GM19238 (cell line): Measurements from ENCODE around the gene CHDH.

Experiments used
- DNase-seq: peaks from one replicate; pipeline ENCODE4 v3.0.0; 2011; ENCODE audit warnings: low spot score; ENCODE audit not compliant: insufficient read length

The CHDH gene

DNA sequence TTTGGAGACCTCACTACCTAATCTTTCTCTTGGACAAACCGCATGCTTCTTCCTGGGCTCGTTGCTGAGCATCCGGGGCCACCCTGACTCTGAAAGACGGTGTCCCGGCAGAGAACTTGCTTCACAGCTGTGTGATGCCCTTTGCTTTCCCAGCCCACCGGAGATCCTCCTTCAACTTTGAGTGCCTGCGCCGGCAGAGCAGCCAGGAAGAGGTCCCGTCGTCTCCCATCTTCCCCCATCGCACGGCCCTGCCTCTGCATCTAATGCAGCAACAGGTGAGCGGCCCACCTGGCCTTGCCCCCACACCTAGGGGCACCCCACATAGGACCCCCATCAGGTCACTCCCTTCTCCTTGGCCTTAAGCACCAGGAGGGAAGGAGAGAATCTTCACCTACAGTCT lies 37.7 kb downstream of the CHDH start:
- DNase-seq, result no peak

DNA sequence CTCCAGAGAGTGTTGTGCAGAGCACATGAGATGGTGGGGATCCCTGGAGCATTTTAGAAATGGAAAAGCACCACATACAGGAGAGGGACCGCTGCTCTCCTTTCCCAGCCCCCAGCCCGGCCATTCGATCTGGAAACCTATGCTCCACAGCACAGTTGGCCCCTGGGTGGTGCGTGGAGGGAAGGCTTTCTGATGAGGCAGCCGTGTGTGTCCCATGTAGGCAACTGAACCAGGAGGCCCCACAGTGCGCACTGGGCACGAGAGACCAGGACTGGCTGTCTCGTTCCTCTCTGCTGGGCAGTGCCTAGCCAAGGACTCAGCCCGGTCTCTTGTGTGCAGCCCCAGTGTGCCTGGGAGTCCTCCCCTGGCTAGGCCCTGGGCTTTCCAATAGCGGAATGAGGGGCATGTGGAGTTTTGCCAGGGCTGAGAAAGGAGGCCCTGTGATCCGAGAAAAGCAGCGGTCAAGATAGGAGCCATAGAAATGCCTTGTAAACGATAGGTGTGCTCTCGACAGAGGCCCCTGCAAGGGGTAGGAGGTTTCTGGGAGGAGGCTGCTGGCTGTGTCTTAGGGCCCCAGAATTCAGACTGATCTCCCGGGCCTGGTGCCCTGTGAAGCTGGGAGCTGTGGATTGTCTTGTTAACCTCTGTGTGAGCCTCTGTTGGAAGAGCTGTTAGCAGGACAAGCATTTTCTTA lies 39.0 kb downstream of the CHDH start:
- no peak for DNase-seq

DNA sequence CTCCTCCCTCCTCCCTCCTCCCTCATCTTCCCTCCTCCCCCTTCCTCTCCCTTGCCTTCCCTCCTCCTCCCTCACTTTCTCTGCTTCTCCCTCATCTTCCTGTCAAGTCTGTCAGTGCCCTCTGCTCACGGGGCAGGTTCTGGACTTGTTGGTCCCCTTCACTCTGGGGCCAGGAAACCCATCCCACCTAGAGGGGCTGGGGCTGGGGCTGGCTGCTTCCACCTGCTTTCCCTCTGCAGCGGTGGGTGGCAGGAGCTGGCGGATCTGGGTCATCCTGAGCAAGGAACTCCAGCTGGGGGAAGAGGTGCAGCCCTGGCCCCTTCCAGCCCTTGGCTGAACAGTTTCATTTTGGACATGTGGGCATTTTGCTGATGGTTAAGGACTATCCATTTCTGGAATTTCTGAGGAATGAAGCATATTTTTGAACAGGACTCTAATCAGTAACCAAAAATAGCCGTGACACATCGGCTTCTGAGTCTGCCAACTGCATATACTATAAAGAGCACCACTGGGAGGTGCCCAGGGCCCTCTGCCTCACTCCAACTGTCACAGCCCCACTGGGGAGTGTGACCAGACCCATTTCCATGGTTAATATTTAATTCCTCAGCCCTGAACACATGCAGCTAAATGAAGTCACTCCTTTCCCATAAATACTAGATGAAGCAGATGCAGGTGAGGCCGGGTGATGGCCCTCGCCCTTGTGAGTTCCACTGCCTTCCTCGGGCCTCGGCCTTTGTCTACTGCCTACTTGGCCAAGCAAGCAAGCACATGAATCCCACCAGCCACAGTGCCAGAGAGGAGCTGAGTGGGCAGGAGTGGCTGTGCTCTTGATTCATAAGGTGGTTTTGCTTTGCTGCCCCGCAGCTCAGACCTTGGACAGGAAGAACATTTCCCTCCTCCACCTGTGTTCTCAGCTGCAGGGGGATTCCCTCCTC lies 39.8 kb downstream of the CHDH start:
- peak; percentile 32 for DNase-seq

DNA sequence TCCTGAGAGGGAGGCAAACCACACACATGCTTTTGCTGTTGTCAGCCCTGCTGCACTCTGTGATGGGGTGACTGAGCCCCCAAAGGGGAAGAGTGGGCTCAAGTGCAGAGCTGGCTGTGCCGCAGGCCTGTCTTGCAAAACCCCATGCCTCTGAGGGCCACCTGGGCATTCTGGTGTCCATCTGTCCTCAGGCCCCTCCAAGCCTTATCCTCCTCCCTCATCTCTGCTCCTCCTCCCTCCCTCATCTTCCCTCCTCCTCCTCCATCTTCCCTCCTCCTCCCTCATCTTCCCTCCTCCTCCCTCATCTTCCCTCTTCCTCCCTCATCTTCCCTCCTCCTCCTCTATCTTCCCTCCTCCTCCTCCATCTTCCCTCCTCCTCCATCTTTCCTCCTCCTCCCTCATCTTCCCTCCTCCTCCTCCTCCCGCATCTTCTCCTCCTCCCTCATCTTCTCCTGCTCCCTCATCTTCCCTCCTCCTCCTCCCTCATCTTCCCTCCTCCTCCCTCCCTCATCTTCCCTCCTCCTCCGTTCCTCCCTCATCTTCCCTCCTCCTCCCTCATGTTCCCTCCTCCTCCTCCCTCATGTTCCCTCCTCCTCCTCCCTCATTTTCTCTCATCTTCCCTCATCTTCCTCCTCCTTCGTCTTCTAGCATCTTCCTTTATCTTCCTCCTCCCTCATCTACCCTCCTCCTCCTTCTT lies 40.6 kb downstream of the CHDH start:
- DNase-seq, result no peak

DNA sequence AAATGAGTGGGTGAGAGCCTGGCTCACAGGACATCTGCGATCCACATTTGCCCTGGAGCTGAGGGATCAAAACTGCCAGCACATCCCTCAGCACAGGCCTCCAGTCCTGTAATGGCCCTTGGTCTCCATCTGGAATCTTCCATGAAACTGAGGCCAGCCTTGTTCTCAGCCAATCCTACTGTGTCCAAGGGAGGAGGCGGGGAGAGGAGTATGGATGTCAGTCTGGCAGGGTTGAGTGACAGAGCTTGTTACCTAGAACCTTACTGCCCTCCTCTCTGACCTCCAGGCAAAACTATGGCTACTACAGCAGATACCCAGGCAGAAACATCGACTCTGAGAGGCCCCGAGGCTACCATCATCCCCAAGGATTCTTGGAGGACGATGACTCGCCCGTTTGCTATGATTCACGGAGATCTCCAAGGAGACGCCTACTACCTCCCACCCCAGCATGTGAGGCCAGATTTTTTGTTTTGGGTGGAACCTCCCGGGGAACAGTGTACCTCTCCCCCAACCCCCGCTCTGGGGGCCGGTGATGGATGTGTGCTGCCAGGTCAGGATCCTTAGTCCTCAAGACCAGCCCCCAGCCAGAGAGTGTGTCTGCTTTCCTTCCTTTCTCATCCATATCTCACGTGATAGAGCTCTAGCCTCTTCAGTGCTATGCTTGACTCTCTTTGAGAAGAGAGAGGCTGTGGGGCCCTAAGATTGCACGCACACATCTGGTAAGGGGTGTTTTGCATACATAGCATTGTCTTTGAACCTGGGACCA lies 41.3 kb downstream of the CHDH start:
- DNase-seq, result no peak

DNA sequence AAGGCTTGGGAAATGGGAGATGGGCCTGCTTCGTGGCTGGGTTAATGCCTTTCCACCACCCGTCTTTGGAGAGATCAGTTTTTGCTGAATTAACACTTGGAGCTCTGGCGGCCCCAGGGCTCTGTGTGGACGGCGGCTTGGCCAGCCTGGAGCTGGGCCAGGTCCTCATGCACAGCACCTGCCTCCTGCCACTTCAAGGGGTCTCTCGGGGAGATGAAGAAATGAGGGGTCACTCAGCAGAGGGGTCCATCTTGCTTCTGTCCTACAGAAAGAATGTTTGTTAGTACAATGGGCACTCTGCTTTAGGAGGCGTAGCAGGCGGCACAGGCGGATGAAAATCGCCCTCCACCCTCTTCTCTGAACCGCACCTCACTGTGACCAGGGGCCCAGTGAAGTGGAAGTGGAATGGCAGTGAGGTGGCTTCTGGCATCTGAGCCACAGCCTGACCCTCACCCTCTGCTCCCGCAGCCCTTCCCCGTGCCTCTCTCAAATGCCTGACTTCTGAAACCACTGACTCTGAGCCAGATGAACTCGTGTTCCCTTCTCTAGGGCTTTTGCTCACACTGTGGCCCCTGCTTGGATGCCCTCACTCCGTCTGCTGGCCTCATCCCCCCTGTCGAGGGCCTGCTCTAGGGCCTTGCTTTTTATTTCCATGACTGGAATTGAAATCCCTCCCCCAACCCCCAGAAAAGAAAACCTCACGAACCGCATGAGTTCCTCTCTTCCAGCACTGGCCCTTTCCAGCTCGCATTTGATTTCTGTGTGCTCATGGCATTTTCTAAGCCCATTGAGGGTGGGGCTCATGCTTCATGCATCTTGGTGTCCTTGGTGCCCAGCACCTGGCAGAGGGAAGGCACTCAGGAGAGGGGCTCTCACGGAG lies 42.2 kb downstream of the CHDH start:
- DNase-seq, result no peak

DNA sequence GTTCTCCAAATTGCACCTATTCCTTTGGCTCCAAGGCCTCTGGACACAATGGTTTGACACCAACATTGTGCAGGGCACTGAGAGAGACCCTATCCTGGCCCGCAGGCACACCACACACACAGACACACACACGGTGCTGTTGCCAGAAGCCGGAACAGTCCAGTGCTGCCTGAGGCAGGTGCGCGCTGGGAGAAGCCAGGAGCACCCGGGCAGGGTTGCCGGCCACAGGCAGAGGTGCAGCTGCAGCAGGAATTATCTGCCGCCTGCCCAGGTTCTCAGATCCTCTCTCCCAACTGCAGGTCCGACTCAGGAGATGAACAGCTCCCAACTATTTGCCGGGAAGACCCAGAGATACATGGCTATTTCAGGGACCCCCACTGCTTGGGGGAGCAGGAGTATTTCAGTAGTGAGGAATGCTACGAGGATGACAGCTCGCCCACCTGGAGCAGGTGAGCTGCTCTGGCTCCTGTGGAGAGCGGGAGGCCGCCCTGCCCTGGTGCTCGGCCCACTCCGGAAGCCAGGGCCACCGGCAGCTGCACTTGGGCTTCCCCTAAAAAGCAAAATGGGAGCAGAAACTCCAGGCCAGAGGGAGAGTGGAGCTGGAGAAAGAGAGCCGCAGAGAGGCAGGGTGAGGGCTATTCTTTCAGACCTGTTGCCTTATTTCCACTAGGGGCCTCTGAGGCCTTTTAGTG lies 42.9 kb downstream of the CHDH start:
- no peak for DNase-seq

DNA sequence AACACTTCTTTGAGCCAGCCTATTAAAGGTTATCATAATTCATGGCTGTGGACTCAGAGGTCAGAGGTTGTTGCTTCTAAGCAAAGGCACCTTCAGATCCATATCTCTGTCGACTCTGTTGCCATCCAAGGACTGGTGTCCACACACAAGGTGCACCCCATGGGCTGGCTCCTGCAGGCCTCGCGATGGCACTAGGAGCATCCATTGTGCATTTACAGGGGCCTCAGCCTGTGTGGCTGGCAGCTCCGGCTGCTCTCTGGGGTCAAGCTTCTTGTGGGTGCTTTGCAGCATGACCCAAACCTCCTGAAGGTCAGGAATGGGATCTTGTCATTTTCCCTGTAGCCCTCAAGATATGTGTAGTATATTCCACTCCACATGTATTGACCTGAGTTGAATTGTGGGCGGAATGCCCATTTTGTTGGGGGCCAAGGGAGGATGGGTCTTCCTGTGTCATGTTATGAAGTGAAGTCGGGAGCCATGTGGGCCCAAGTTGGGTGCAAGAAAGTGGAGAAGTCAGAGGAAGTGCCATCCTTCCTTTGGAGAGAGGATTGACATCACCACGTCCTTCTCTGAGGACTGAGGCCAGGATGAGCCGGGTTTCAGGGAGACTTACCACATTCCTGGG lies 43.9 kb downstream of the CHDH start:
- no peak for DNase-seq

DNA sequence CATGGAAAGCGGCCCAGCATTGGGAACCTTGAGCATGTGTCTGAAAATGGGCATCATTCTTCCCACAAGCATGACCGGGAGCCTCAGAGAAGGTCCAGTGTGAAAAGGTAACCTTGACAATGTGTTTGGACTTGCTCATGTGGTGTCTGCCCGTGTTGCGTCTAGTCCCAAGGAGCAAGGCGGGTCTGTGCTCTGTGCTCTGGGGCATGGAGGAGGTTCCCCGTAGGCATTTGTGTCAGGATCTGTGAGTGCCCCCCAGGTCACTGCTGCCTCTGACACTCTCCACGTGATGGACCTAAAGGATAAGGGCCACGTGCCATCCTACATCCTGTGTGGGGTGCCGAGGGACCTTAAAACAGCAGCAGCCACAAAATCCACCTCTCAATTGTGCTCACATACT lies 44.9 kb downstream of the CHDH start:
- no peak for DNase-seq

DNA sequence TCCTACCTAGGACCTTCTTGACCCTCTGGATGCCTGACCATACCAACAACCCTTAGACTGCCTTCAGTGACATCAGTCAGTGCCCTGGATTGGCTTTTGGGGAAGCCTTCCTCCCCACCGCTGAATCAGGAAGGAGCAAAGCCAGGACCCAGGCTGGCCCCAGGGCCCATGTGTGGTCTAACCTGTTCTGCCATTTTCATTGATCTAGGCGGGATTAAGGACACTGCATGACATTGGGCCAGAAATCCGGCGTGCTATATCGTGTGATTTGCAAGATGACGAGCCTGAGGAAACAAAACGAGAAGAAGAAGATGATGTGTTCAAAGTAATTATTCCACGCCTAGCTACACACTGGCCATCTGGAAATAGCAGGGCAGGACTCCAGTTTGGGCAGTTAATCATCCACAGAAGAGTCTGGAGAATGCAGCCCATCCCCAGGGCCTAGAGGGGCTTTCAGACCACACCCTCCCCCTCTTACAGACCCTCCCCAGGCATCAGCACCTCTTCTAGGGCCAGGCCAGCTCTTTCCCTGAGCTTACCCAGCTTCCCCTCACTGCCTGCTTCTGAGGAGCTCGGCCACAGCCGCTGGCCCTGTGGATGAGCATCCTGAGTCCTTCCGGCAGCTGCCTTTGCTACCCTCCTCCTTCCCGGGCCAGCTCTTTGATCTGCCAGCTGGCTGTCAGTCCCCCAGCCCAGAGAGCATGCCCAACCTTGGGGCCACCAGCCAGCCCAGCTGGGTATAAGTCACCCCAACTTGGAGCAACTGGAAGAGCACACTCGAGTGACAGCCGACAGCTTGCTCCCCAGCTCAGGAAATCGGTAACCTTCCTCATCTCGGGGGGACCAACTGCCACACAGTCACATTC lies 45.9 kb downstream of the CHDH start:
- no peak for DNase-seq

DNA sequence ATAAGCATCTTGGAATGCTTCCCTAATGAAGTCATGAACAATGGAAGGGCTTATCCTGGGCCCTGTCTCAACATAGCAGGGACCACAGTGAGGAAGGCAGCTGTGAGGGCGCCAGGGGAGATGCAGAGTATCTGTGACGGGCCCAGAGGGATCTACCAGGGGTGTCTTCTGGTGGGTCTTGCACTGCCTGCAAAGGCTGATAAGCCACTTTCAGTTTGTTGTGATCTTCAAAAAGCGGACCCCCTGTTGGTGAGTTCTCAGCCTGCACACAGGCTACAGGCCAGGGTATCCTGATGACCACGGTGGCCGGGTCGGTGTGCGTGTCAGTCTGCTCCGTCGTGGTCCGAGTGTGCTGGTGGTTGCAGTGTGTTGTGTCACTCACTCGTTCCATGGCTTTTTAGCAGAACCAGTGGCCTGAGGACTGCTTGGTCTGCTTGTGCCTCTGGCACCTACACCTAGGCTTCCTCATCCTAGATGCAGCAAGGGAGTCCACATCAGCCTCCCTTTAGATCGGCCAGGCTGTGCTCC lies 46.8 kb downstream of the CHDH start:
- no peak for DNase-seq

DNA sequence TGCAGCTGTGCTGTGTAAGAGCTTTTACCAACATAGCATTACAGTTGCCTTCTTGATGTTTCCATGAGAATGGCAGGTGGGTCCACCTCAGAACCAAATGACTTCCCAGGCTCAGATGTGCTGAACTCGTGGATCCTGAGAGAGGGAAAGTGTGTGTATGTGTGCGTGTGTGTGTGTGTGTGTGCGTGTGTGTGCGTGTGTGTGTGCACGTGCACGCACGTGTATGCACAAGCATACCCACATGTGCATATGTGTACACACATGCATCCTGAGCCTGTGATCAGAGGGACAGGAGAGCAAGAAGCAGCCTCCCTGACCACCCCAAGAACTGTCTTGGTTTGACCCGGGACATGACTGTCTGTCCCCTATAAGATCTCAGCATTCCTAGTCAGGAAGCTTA lies 48.1 kb downstream of the CHDH start:
- no peak for DNase-seq

DNA sequence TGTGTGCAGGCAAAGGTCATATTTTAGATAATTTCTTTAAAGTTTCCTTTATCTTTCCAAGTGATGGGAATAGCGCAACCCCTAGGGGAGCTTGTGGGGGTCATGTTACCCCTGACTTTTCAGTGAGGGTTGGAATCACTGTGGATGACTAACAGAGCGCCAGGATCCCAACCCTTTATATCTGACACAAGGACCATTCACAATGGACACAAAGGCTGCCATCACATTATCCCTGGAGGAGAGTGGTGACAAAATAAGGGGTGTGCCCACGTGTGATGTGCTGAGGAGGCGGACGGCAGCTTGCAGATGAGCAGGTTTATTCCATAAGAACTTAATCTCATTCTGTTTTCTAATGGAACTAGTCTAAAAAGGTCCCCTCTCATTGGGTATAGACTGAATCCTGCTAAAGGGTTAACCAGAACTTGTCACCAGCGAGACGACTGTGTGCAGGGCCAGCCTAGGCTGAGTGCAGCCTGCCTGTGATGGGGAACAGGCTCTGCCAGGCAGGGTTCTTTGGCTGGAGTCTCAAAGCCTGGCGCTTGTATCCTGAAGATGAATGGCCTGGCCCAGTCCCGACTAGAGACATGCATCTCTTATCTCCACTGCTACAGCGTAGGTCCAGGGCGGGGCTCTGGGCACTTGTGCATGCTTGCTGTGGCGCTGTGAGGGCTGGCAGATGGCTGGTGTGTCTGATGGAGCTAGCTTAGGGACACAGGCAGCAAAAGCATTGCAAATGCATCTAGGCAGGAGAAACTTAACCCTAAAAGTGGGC lies 50.2 kb downstream of the CHDH start:
- no peak for DNase-seq

DNA sequence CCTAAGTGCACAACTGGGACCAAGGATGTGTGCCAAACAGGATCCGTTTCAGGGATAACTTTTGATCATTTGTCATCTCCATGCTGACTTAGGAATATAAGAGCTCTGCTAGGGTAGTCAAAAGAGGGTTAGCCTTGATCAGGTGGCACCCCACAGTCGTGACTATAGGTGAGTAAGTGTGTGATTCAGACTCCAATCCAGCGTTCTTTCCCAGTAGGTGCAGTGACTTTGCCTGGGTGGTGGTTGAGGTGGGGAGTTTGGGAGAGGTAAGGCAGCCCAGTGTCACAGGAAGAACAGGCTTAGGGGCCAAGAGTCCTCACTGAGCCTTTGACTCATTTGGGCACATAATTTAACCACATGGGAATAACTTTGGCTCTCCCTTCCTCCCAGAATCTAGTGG lies 51.0 kb downstream of the CHDH start:
- no peak for DNase-seq

DNA sequence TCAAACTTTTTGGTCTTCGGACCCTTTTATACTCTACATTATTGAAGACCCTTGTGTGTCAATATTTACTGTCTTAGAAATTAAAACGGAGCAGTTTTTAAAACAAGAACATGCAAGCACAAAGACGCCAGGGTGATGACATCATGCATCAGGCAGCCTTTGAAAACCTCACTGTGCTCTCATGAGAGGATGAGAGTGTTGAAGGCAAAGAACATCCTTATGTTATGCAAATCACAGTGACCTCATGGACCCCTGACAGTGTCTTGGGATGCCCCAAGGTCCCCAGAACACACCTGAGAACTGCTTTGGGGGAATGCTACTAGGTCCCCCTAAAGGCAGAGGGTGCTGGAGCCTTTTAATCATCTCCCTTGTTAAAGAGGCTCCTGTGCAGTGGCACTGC lies 51.6 kb downstream of the CHDH start:
- DNase-seq, result no peak

DNA sequence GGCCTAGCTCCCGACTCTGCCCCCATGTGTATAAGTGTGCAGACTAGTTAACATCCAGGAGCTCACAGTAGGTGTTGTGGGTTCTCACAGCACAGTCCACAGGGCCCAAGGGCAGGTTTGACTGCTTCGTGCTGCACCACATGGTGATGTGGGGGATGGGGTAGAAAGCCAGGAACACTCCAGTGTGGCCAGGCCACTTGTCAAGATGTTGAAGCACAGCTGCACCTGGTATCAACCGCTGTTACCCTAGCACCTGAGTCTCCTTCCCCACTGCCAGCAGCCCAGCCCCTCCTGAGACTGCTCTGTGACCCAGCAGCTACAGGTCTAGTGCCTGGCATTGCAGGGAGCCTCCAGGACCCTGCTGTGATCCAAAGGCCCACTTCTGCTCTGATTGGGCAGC lies 53.4 kb downstream of the CHDH start:
- no peak for DNase-seq

DNA sequence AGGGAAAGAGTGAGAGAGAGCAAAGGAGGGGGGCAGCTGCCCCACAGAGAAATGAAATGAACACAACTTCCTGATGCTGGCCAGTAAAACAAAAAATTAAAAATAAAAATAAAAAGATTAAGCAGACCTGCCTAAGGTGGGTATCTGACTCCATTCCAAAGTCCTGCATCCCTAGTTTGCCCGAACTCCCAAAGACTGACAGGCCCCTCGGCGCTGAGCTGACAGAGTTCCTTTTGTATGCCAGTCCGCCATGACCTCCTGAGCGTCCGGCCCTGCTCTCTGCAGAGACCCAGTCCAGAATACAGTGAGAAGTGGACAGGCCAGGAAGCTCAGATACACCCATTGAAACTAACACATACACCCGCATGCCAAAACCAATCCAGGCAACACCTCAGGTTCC lies 54.9 kb downstream of the CHDH start:
- no peak for DNase-seq
